ENCODE measurements around the gene CRIM1.
A peak's percentile ranks its signal among the peaks of the same experiment; 100 is the strongest.
"Not testable (repeated sequence)": the region's sequence is repeated elsewhere in the genome, so short reads cannot be mapped to it uniquely, and the experiment has no call there.

Gene CRIM1

GRCh38 chr2:36351736-36352349, 3.7 kb upstream of the CRIM1 start:
- DNase-seq (ENCODE audit: low read depth in 2 of 2): no peak

GRCh38 chr2:36352701-36353100, 2.9 kb upstream of the CRIM1 start:
- no peak for DNase-seq (ENCODE audit: low read depth in 2 of 2)

GRCh38 chr2:36354811-36355150, 797 bp upstream of the CRIM1 start:
- no peak for DNase-seq (ENCODE audit: low read depth in 2 of 2)

- no peak for DNase-seq (ENCODE audit: low read depth in 2 of 2)
Observed at GRCh38 chr2:36355890-36356297, 316 bp downstream of the CRIM1 start.

GRCh38 chr2:36356298-36356989, 866 bp downstream of the CRIM1 start:
- DNase-seq (ENCODE audit: low read depth in 2 of 2): peak in 1 of 2 donors; percentile 26

GRCh38 chr2:36356990-36357846, 1.6 kb downstream of the CRIM1 start:
- peak in 1 of 2 donors; percentile 31 for DNase-seq (ENCODE audit: low read depth in 2 of 2)

GRCh38 chr2:36357847-36358659, 2.5 kb downstream of the CRIM1 start:
- no peak for DNase-seq (ENCODE audit: low read depth in 2 of 2)

- DNase-seq (ENCODE audit: low read depth in 2 of 2): no peak
Observed at GRCh38 chr2:36359067-36359466, 3.5 kb downstream of the CRIM1 start.

- DNase-seq (ENCODE audit: low read depth in 2 of 2): no peak
Observed at GRCh38 chr2:36360063-36360462, 4.5 kb downstream of the CRIM1 start.

- no peak for DNase-seq (ENCODE audit: low read depth in 2 of 2)
Observed at GRCh38 chr2:36360834-36361233, 5.3 kb downstream of the CRIM1 start.

- no peak for DNase-seq (ENCODE audit: low read depth in 2 of 2)
Observed at GRCh38 chr2:36361396-36361795, 5.8 kb downstream of the CRIM1 start.

- no peak for DNase-seq (ENCODE audit: low read depth in 2 of 2)
Observed at GRCh38 chr2:36362291-36362690, 6.7 kb downstream of the CRIM1 start.

GRCh38 chr2:36363085-36363484, 7.5 kb downstream of the CRIM1 start:
- not testable (repeated sequence) for DNase-seq (ENCODE audit: low read depth in 2 of 2)

- no peak for DNase-seq (ENCODE audit: low read depth in 2 of 2)
Observed at GRCh38 chr2:36366491-36367120, 11.0 kb downstream of the CRIM1 start.

GRCh38 chr2:36367486-36367885, 11.9 kb downstream of the CRIM1 start:
- DNase-seq (ENCODE audit: low read depth in 2 of 2): no peak

- no peak for DNase-seq (ENCODE audit: low read depth in 2 of 2)
Observed at GRCh38 chr2:36367895-36368353, 12.3 kb downstream of the CRIM1 start.

- no peak for DNase-seq (ENCODE audit: low read depth in 2 of 2)
Observed at GRCh38 chr2:36368438-36368837, 12.9 kb downstream of the CRIM1 start.

- DNase-seq (ENCODE audit: low read depth in 2 of 2): no peak
Observed at GRCh38 chr2:36369163-36369562, 13.6 kb downstream of the CRIM1 start.

GRCh38 chr2:36369716-36370115, 14.1 kb downstream of the CRIM1 start:
- DNase-seq (ENCODE audit: low read depth in 2 of 2): no peak

GRCh38 chr2:36370281-36370680, 14.7 kb downstream of the CRIM1 start:
- no peak for DNase-seq (ENCODE audit: low read depth in 2 of 2)

Measured in stimulated activated CD8-positive, alpha-beta memory T cell treated with anti-CD3 and anti-CD28 coated beads, Interleukin-7, amount 100 ng/mL, for 4 hours (primary cell).